HepG2 (cell line): ENCODE measurements around the gene CXCL9. TPM values are rescaled to one million over a fixed set of nuclear protein-coding genes. Genes with fewer than 3 reads are reported as not detected.

Experiments used
- ATAC-seq: fragments of 200-7000 bp; cut with Tn5 transposase; 3 replicates; pipeline ENCODE4 v1.9.1; 2020; ENCODE audit warnings: mild to moderate bottlenecking, moderate library complexity
- BruUV-seq: library from RNA; stranded (reverse); fragments of 400-500 nt; replicated peaks from 2 replicates; lab custom pipeline; 2021; lab: Mats Ljungman, UMichigan
- CTCF ChIA-PET: fragments of 300-600 bp; formaldehyde crosslinking; extraction: SDS; loops from one replicate; lab custom pipeline; 2021; ENCODE audit warnings: low total read pairs, inconsistent platforms, low intra/inter-chr PET ratio; lab: Yijun Ruan, JAX
- POLR2A ChIA-PET: fragments of 350-600 bp; sonication (Branson Sonifier 250); formaldehyde crosslinking; loops from one replicate; lab custom pipeline; 2020; ENCODE audit warnings: antibody characterized with exemption, inconsistent platforms; lab: Yijun Ruan, JAX
- DNase-seq: peaks from one replicate; pipeline ENCODE4 v3.0.0-alpha.2; 2015; ENCODE audit warnings: low spot score
- FAIRE-seq: peaks from 3 replicates; lab custom pipeline; 2011; peaks lifted over from hg19 to GRCh38; lab: Jason Lieb, UNC
- H2AFZ ChIP-seq: one replicate; pipeline ENCODE4 v1.6.1; 2011; ENCODE audit warnings: low read length, inconsistent platforms
- H3K27ac ChIP-seq: fragments of 300-600 bp; 3 replicates; pipeline ENCODE4 v1.8.0; 2011; ENCODE audit warnings: mixed run types, mild to moderate bottlenecking, mixed read lengths, low read length, inconsistent platforms; ENCODE audit not compliant: insufficient read depth; ENCODE audit errors: extremely low read length
- H3K27me3 ChIP-seq, 2 experiments: fragments of 200-600 bp in 1 of 2; 2 replicates in 1 of 2; 3 replicates in 1 of 2; pipeline versions ENCODE4 v1.6.0 to v1.8.0; 2011; ENCODE audit warnings: low read length in 2 of 2, mild to moderate bottlenecking in 2 of 2, moderate library complexity in 2 of 2, inconsistent platforms in 1 of 2; ENCODE audit not compliant: insufficient read depth in 2 of 2, control insufficient read depth in 1 of 2
- H3K36me3 ChIP-seq, 2 experiments: fragments of 200-600 bp in 1 of 2; replicated peaks in 1 of 2; 2 replicates in 1 of 2; 3 replicates in 1 of 2; pipeline versions ENCODE4 v1.5.1 to v1.8.0; 2011; ENCODE audit warnings: low read length in 2 of 2, inconsistent platforms in 1 of 2; ENCODE audit not compliant: insufficient read depth in 2 of 2, control insufficient read depth in 1 of 2
- H3K4me1 ChIP-seq: 2 replicates; pipeline ENCODE4 v1.5.1; 2012; ENCODE audit warnings: low read length, inconsistent platforms; ENCODE audit not compliant: insufficient read depth
- H3K4me2 ChIP-seq: 2 replicates; pipeline ENCODE4 v1.6.0; 2011; ENCODE audit warnings: low read depth, low read length, inconsistent platforms
- H3K4me3 ChIP-seq, 3 experiments: fragments of 200-600 bp in 1 of 3; sonication (generic), shearing (Covaris generic) in 1 of 3; replicated peaks in 1 of 3; 2 replicates each; pipeline ENCODE4 v1.5.1; 2011 to 2016; ENCODE audit warnings: low read length in 3 of 3, inconsistent platforms in 2 of 3, low read depth in 2 of 3, mild to moderate bottlenecking in 2 of 3, control low read depth in 1 of 3, mixed read lengths in 1 of 3; ENCODE audit not compliant: insufficient read depth in 1 of 3
- H3K79me2 ChIP-seq: one replicate; pipeline ENCODE4 v1.6.1; 2011; ENCODE audit warnings: low read length, inconsistent platforms; ENCODE audit not compliant: insufficient read depth
- H3K9ac ChIP-seq: 2 replicates; pipeline ENCODE4 v1.6.0; 2011; ENCODE audit warnings: mild to moderate bottlenecking, low read depth, low read length, inconsistent platforms; ENCODE audit not compliant: insufficient read depth
- H3K9me3 ChIP-seq: 2 replicates; pipeline ENCODE4 v1.5.1; 2012; ENCODE audit warnings: mild to moderate bottlenecking, low read length
- H4K20me1 ChIP-seq: 2 replicates; pipeline ENCODE4 v1.6.0; 2011; ENCODE audit warnings: inconsistent platforms, mild to moderate bottlenecking, low read length, moderate library complexity; ENCODE audit not compliant: insufficient read depth
- E2F1 ChIP-seq: sonication (generic); formaldehyde crosslinking; IDR thresholded peaks from 2 replicates; pipeline ENCODE4 v1.5.0; 2020; ENCODE audit warnings: missing genetic modification reagents
- HOXA7 ChIP-seq: sonication (generic); formaldehyde crosslinking; IDR thresholded peaks from 2 replicates; pipeline ENCODE4 v1.8.1; 2022; ENCODE audit warnings: mild to moderate bottlenecking, missing genetic modification reagents, moderate library complexity
- KIAA2018 ChIP-seq: sonication (generic); formaldehyde crosslinking; IDR thresholded peaks from 2 replicates; pipeline ENCODE4 v1.5.0; 2020; ENCODE audit warnings: mild to moderate bottlenecking, missing genetic modification reagents, borderline replicate concordance
- KLF9 ChIP-seq: IDR thresholded peaks from 2 replicates; pipeline ENCODE4 v1.6.1; 2016; ENCODE audit warnings: low read depth
- MAX ChIP-seq: IDR thresholded peaks from 2 replicates; pipeline ENCODE4 v1.6.1; 2012; ENCODE audit warnings: inconsistent platforms
- RBFOX2 ChIP-seq: fragments of 200-400 bp; formaldehyde crosslinking; IDR thresholded peaks from 2 replicates; pipeline ENCODE4 v1.6.1; 2017; ENCODE audit warnings: low read depth, mild to moderate bottlenecking, low read length
- RBM39 ChIP-seq: fragments of 200-400 bp; formaldehyde crosslinking; IDR thresholded peaks from one replicate; pipeline ENCODE4 v1.6.1; 2018; ENCODE audit warnings: antibody characterized with exemption, mild to moderate bottlenecking, low read depth, low read length; ENCODE audit not compliant: poor library complexity, severe bottlenecking
- SNAPC5 ChIP-seq: sonication (generic); formaldehyde crosslinking; IDR thresholded peaks from 2 replicates; pipeline ENCODE4 v1.8.1; 2023; ENCODE audit warnings: mild to moderate bottlenecking, missing genetic modification reagents, borderline replicate concordance
- WGBS: methylation state at CpG from one replicate; pipeline ENCODE4 v1.1.6; 2017; ENCODE audit warnings: low lambda C conversion rate; 5-methylcytosine and 5-hydroxymethylcytosine counted together
- in situ Hi-C: cut with HindIII; loops from 2 replicates; pipeline ENCODE4 v1.10.0; 2017; ENCODE audit warnings: low pct_unique_long_range_greater_than_20kb; ENCODE audit not compliant: extremely low pct_ligation_motif_present
- intact Hi-C: fragments of 100-400 bp; cut with micrococcal nuclease; formaldehyde crosslinking; loops from one replicate; pipeline ENCODE4 v1.10.0; 2022; ENCODE audit not compliant: unreplicated experiment
- polyA plus RNA-seq, 8 experiments: library from polyadenylated mRNA; depleted of rRNA in 3 of 8; stranded (reverse) in 7 of 8; unstranded in 1 of 8; fragments of >200 nt; fragmentation: Illumina TruSeq in 4 of 8; extraction: Trizol in 4 of 8; gene quantifications; 2 replicates each; pipeline versions ENCODE4 v1.2.1 to v1.2.3, GENCODE V29; 2011 to 2016; ENCODE audit warnings: low read depth in 4 of 8, missing spikeins in 1 of 8, mixed read lengths in 1 of 8; ENCODE audit not compliant: insufficient read depth in 1 of 8
- total RNA-seq, 5 experiments: library from RNA; depleted of rRNA; stranded (reverse); fragments of >200 nt; fragmentation: Illumina TruSeq; extraction: Trizol; gene quantifications; 2 replicates each; pipeline ENCODE4 v1.2.3, GENCODE V29; 2016; ENCODE audit warnings: low read depth in 1 of 5

CXCL9 gene
- total and polyA plus RNA-seq, 2 of the 13 experiments (the other 11 are each of a cell fraction or from before 2014, with no cell fraction given), result not detected

- ATAC-seq, result no peak
Measured at GRCh38 chr4:76035799-76036380, 28.6 kb upstream of the CXCL9 start, which contains the start of gene CXCL11. Gene CXCL11 (minus strand): TSS chr4:76036070. CDS start chr4:76035987, 83 bp downstream.

More at GRCh38 chr4:76035799-76036380, 28.6 kb upstream of the CXCL9 start, which contains the start of gene CXCL11:
- 71% methylated on average over 2 of the region's 2 CpGs for WGBS
- no peak within 1 kb of the TSS for H3K4me2 ChIP-seq
- ChIA-PET POLR2A (no interaction called here), CTCF (no interaction called here)
- H3K9ac ChIP-seq, result no peak within 1 kb of the TSS
- no TSS peak for BruUV-seq
- H4K20me1 ChIP-seq, result no peaks in the 10 kb centered on the region
- FAIRE-seq (no peak), DNase-seq (no peak)
- no peaks in the 10 kb centered on the region; a peak in 1 of 5 replicates for H3K27me3 ChIP-seq
- H3K79me2 ChIP-seq, result no peaks in the 10 kb centered on the region
- no peaks in the 10 kb centered on the region for H3K4me1 ChIP-seq
- H3K9me3 ChIP-seq, result no peaks in the 10 kb centered on the region
- in situ Hi-C loops (no loop called here), intact Hi-C loops (no loop called here)
- no peak for TF ChIP-seq KIAA2018 (CRISPR knock-in tag)
- TF ChIP-seq SNAPC5 (CRISPR knock-in tag), result no peak
- TF ChIP-seq KLF9 (CRISPR knock-in tag), result no peak
- no peak for TF ChIP-seq MAX
- no peak for TF ChIP-seq RBM39
- no peak for TF ChIP-seq HOXA7 (CRISPR knock-in tag)
- TF ChIP-seq E2F1 (CRISPR knock-in tag), result no peak
- TF ChIP-seq RBFOX2, result no peak
- no peak within 1 kb of the TSS for H2AFZ ChIP-seq
- no peak within 1 kb of the TSS for H3K4me3 ChIP-seq
- no peak within 1 kb of the TSS for H3K27ac ChIP-seq
- H3K36me3 ChIP-seq, result no peaks in the 10 kb centered on the region
